Left renal pelvis (tissue), 4 donors: ENCODE data around the gene LENG8. TPM values are rescaled to one million over a fixed set of nuclear protein-coding genes. Genes with fewer than 3 reads are reported as not detected.
"Not testable (repeated sequence)": the region's sequence is repeated elsewhere in the genome, so short reads cannot be mapped to it uniquely, and the experiment has no call there.

ENCODE experiments used
- DNase-seq, 4 donors: peaks; one replicate each; pipeline ENCODE4 v3.0.0-alpha.2; 2013; ENCODE audit warnings: low read depth in 4 of 4, low spot score in 3 of 4
- polyA plus RNA-seq, 4 donors: library from polyadenylated mRNA; unstranded; fragments of 120-200 nt; gene quantifications; one replicate each; pipeline ENCODE4 v1.2.1, GENCODE V29; 2013; ENCODE audit not compliant: insufficient read length in 4 of 4

Gene LENG8
- polyA plus RNA-seq, 4 donors: 96.5 to 227 (median 138) TPM

DNA sequence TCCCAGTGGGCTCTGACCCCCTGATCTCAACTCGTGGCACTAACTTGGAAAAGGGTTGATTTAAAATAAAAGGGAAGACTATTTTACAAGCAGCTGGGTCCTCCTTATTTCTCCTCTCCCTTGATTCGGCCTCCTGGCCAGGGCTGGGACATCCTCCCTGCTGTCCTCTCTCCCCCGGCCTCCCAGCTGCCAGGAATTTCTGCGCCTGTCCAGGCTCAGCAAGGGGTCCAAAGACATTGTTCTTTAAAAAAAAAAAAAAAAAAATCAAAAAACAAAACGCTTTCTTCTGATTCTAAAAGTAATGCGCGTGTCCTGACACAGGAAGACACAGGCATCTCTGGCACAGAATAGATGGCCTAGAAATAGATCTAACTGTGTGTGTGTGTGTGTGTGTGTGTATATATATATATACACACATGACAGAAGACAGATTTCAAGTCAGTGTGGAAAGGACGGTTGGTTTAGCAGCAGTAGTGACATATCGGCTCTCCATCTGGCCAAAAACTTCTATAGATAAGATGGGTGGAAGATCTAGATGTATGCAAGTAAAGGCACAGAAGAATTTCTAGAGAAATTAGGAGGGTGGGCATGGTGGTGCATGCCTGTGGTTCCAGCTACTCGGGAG is 12.3 kb upstream of the LENG8 start:
- no peak for DNase-seq

DNA sequence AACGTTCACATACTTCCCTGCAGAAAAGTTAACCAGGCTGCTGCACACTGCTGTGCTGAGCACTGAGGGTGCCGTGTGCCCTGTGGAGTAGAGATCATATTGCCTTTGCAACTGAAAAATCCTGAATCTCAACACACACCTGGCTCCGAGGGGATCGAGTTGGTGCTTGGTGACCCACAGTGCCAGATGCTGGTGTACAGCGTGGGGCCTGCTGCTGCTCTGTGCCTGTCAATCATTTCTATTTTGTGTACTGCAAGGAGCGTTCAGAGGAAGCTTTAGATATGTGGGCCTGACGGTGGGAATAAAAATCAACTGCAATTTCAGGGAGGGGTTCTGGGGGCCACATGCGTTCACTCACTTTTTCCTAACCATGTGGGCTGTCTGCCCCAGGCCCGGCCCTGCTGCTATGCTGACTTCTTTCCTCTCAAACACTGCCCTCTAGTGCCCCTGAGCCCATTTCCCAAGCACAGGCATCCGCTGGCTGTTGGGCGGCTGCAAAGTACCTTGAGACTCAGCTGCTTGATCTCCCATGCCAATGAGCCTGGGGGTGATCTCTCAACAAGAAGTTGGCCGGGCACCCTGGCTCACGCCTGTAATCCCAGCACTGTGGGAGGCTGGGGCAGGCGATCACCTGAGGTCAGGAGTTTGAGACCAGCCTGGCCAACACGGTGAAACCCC is 9.7 kb upstream of the LENG8 start:
- no peak for DNase-seq

DNA sequence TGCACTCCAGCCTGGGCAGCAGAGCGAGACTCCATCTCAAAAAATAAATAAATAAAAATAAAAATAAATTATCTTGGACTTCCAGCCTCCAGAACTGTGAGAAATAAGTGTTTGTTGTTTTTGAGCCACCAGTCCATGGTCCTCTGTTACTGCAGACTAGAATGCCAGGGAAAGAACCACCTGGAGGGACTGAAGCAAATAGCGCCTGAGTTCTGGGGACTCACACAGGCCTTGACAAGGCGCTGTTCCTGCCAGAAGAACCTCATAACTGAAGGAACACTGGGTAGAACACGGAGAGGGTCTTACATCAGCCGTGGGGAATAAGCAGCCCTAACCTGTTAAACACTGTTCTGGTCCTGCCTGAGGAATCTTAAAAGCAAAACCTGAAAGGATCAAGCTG is 8.4 kb upstream of the LENG8 start:
- DNase-seq: no peak

DNA sequence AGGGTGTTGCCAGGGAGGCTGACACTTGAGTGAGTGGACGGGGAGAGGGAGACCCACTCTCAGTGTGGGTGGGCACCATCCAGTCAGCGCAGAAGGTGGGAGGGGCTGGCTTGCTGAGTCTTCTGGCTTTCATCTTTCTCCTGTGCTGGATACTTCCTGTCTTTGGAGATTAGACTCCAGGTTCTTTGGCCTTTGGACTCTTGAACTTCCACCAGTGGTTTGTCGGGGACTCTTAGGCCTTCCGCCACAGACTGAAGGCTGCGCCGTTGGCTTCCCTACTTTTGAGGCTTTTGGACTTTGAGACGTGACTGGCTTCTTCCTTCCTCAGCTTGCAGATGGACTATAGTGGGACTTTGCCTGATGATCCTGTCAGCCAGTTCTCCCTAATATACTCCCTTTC is 4.3 kb upstream of the LENG8 start:
- DNase-seq: no peak

DNA sequence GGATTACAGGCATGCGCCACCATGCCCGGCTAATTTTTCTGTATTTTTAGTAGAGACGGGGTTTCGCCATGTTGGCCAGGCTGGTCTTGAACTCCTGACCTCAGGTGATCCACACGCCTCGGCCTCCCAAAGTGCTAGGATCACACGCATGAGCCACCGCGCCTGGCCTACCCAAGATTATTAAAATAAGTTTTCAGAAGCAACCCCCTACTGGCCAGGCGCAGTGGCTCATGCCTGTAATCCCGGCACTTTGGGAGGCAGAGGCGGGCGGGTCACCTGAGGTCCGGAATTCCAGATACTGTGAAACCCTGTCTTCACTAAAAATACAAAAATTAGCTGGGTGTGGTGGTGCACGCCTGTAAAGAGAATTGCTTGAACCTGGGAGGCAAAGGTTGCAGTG is 2.6 kb upstream of the LENG8 start:
- DNase-seq: not testable (repeated sequence)

DNA sequence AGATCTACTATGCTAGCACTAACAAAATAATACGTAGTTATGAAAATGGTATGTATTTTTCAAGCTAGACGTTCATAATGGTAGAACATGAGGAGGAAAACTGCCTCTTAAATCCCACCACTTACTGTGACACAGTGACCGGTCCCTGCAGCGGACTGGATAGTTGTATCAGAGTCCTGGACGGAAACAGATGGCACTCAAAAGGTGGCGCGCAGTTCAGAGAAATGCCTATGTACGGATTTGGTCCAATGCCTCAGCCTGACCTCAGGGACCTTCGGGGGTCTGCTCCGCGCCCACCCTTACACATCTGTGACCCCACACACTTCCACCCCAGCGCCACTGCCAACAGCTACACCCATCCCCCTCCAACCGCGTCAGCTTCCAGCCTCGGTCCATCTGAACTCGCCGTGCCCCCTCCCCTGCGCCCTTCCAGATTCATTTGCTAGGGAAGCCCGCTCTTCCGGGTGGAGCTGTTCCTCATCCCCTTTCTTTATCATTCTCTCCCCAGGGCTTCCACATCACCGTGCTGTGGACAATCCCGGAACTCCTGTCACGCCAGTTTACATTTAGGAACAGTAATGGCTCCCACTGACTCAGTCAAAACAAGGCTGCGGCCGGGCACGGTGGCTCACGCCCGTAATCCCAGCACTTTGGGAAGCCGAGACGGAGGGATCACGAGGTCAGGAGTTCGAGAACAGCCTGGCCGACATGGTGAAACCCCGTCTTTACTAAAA is 792 bp upstream of the LENG8 start:
- no peak for DNase-seq

DNA sequence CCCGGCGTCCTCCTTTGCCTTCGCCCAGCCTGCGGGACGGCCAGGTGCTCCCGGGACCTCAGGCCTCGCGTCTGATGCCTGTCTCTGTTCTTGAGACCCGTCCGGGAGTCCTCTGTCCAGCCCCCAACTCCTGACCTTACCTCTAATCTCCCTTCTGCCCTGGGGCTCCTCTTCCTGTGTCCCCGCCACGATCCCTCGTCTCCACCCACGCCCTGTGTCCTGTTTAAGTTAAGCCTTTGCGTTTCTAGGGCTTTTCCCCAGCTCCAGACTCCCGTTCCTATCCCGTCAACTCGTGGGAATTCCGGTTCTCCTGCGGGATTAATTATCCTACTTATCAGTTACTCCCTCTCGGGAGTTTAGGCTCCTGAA is 686 bp downstream of the LENG8 start:
- no peak for DNase-seq

DNA sequence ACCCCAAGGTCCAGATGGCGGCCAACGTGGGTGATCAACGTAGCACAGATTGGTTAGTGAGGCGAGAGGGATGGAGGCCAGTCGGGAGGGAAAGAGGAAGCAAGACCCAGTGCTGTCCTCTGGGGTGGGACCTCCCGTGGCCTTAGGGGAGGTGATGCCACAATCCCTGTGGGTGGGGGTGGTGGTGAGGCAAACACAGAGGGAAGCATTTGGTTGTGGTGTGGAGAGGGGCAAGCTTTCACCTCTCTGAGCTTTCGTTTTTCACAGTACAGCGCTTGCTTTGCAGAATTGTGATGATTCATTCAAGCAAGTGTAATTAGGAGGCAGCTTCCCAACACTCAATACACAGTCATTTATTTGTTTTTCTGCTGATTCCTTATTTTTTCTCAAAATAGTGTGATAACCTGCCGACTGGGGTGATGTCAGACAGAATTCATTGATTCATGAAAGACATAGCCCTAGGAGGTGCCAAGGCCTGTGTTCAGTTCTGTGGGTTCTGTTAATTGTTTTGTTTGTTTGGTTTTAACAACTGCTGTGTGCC is 2.4 kb downstream of the LENG8 start:
- DNase-seq: no peak

DNA sequence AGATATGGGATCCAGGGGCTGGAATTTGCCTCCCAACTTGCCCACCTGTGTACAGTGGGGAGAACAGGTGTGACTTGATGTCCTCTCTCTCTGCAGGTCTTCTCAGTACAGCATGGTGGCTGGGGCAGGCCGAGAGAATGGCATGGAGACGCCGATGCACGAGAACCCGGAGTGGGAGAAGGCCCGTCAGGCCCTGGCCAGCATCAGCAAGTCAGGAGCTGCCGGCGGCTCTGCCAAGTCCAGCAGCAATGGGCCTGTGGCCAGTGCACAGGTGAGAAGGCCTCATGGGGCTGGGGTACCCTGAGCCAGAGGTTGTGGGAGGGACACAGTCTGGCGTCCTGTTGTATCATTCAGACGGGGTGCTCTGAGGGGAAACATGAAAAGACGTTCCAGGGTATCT is 3.0 kb downstream of the LENG8 start:
- no peak for DNase-seq

DNA sequence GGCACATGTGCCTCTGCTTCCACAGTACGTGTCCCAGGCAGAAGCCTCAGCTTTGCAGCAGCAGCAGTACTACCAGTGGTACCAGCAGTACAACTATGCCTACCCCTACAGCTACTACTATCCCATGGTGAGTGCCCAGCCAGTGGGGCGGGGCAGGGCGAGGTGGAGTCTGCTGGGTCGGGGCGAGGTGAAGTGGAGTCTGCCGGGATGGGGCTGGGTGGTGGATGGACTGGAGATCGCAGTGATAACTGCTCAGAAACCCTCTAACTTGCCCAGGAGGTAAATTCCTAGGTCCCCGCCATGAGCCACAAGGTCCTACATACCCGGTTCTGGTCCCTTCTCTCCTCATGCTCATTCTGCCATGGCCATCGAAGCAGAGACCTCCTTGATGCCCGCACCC is 3.6 kb downstream of the LENG8 start:
- DNase-seq: no peak

DNA sequence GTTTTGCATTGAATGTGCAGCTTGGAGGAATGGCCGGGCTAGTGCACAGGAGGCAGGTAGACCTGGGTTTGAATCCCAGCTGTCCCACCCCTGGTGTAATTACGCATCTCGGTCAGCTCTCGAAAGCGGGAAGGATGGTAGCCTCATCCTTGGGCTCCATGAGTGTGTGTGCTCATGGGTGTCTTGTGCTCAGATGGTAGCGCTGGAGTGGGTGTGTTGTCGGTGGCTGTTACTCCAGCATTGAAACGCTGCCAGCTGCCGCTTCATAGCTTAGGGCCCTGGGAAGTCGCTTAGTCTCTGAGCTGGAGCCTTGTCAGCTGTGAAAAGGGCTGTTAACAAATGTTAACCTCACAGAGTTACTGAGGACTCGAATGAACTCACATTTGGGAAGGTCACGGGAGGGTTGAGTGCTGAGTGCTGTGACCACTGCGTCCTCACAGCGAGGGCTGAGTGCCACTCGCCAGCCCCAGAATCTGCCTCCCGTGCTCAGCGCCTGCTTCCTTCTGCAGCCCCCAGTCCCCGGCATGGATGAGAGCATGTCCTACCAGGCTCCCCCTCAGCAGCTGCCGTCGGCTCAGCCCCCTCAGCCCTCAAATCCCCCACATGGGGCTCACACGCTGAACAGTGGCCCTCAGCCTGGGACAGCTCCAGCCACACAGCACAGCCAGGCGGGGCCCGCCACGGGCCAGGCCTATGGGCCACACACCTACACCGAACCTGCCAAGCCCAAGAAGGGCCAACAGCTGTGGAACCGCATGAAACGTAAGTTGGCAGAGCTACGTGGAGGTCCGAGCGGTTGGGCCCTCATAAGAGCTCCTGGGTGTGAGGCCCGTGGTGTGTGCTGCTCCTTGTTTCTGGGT is 5.2 kb downstream of the LENG8 start:
- DNase-seq: no peak

DNA sequence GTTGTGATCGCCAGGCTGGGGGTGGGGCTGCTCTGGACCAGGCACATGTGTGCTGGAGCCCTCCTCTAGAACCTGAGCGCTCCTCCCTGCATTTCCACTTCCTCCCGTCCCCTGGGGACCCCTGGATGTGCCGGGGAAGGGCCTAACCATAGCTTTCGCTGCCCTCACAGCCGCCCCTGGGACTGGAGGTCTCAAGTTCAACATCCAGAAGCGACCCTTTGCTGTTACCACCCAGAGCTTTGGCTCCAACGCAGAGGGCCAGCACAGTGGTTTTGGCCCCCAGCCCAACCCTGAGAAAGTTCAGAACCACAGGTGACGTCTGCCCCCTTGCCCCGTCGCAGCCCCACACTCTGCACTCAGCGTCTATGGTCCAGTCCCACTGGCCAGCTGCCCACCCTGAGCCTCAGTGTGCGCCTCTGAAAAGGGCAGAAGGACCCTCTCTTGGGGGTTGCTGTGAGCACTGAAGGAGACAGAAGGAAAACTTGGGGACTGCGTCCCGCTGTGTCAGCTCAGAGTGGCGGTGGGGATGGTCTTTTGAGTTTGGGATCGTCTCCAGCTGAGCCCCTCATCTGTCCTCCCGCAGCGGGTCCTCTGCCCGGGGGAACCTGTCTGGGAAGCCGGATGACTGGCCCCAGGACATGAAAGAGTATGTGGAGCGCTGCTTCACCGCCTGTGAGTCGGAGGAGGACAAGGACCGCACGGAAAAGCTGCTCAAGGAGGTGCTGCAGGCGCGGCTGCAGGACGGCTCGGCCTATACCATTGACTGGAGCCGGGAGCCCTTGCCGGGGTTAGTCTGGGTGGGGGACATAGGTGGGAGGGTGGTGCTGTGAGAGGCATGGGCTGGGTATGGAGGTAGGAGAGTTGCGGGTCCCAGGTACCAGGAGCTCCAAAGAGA is 6.0 kb downstream of the LENG8 start:
- DNase-seq: no peak

DNA sequence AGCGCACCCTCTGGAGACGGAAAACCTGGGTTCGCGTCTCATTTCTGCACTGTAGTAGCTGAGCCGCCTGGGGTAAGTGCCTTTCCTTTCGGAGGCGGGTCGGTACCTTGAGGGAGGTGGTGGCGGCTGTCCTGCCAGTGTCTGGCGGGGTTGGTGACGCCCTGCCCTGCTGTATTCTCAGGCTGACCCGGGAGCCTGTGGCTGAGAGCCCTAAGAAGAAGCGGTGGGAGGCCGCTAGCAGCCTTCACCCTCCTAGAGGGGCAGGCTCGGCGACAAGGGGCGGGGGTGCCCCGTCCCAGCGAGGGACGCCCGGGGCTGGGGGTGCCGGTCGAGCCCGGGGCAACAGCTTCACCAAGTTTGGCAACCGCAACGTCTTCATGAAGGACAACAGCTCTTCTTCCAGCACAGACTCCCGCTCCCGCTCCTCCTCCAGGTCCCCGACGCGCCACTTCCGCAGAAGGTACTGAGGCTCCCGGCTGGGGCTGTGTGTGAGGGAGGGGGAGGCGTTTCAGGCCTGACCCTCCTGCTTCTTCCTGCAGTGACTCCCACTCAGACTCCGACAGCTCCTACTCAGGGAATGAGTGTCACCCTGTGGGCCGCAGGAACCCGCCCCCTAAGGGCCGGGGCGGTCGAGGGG is 6.9 kb downstream of the LENG8 start:
- no peak for DNase-seq

DNA sequence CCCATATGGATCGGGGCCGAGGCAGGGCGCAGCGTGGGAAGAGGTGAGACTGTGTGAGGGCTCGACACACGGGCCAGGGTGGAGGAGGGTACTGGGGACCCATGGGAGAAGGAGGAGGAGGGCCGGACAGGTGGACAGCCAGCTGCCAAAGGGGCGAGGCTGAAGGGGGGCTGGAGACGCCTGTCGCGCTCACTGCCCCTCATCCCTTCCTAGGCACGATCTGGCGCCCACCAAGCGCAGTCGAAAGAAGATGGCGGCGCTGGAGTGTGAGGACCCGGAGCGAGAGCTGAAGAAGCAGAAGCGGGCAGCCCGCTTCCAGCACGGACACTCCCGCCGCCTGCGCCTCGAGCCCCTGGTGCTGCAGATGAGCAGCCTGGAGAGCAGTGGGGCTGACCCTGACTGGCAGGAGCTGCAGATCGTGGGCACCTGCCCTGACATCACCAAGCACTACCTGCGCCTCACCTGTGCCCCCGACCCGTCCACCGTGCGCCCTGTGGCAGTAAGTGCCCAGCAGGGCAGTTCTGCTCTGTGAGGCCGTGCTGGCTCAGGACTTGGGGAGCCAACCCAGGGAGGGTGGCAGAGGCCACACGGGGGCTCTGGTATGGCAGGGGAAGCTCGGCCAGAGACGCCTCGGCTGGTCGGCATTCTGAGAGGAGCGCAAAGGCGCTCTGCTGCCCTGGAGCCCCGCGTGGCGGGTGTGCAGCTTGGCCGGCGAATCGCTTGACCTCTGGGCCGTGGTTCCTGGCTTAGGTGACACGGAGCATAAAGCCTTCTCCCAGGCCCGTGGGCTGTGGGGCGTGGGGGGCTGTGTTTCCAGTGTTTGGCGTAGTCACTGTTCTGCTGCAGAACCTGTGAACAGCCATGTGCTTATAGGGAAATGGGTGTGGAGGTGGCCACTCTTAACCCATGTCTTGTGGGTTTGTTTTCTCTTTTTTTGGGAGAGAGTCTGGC is 7.7 kb downstream of the LENG8 start:
- no peak for DNase-seq

DNA sequence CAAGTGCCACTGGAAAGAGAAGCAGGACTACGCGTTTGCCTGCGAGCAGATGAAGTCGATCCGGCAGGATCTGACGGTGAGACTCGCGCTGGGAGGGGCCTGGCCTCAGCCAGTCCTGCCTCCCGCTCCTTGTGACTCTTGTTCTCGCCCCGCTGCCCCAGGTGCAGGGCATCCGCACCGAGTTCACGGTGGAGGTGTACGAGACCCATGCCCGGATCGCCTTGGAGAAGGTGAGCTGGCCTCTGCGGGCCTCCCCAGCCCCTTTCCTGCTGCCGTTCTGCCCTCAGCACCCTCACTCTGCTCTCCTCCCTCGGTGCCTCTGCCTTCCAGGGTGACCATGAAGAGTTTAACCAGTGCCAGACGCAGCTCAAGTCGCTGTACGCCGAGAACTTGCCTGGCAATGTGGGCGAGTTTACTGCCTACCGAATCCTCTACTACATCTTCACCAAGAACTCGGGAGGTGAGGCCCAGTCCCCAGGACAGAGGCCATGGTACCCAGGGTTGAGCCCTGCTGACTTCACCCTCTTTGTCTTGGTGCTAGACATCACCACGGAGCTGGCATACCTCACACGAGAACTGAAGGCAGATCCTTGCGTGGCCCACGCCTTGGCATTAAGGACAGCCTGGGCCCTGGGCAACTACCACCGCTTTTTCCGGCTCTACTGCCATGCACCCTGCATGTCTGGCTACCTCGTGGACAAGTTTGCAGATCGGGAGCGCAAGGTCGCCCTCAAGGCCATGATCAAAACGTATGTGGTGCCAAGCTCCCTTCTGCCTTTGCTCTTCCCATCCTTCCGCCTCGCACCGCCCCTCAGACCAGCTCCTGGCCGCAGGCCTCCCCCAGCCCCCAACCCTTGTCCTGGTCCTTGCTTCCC is 9.0 kb downstream of the LENG8 start:
- no peak for DNase-seq

DNA sequence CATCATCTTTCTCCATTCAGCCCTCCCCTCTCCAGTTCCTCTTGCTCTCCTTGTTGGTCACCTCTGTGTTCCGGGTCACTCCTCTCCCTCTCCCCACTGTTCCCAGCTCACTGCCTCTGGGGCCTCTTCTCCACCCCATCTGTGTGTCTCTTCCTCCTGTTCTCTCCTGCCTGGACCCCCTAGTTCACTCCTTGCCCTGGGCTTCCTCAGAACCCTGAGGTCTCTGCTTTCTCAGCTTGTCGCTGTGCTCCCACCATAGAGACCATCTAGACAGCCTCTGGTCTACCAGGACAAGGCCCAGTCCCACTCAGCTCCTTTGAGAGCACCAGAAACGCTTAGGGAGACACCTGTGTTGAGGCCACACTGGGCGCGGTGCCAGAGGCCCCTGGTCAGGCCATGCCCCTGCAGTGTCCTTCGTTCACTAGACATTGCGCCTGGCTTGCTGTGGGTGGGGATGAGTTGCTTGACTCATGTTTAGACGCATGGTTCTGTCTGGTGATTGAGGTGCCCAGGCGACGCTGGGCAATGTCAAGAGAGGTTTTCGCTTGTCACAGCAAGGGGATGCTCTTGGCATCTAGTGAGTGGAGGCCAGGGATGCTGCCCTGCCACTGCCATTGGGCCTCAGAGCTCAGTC is 9.8 kb downstream of the LENG8 start:
- no peak for DNase-seq
